ENCODE measurements around the gene MRPL18.

- TF ChIP-seq EP300 (IDR thresholded peaks at IDR 0.05; ENCODE audit: low read length), result no peak
- TF ChIP-seq POU5F1 (IDR thresholded peaks at IDR 0.05; ENCODE audit: borderline replicate concordance, low read depth, low read length, partially characterized antibody), result no peak
- TF ChIP-seq TSHZ1 (CRISPR knock-in tag; IDR thresholded peaks at IDR 0.05), result no peak
- TF ChIP-seq CTCF (IDR thresholded peaks at IDR 0.05 in 2 of 3, conservative IDR thresholded peaks at IDR 0.05 in 1 of 3; ENCODE audit: insufficient read depth in 2 of 3, low read depth in 1 of 3, low read length in 3 of 3), result no peak
- no peak for TF ChIP-seq SP2 (IDR thresholded peaks at IDR 0.05; ENCODE audit: extremely low read depth, low read depth, low read length, poor library complexity, severe bottlenecking)
- no peak for TF ChIP-seq HMG20B (CRISPR knock-in tag; IDR thresholded peaks at IDR 0.05)
Measured at GRCh38 chr6:159833556-159833955, 43.3 kb downstream of the MRPL18 start.

Data from K562 (cell line).